ENCODE data around the gene TNFRSF4. TPM values are rescaled to one million over a fixed set of nuclear protein-coding genes. Genes with fewer than 3 reads are reported as not detected.

The TNFRSF4 gene
- total and polyA plus RNA-seq, 10 of the 15 experiments (the other 5 are each of a cell fraction or from before 2014, with no cell fraction given): 0.05 to 7.3 (median 2.5) TPM; not detected in 1

- TF ChIP-seq CBFB (IDR thresholded peaks at IDR 0.05; ENCODE audit: low read depth) (0 out of 2 replicates have a peak, but pooled peaks have one; percentile 26), BACH1 (IDR thresholded peaks at IDR 0.05; ENCODE audit: borderline replicate concordance) (peak; percentile 91), SP1 (IDR thresholded peaks at IDR 0.05; ENCODE audit: low read depth, low read length) (peak; percentile 84), NFYA (IDR thresholded peaks at IDR 0.05; ENCODE audit: borderline replicate concordance, low read depth, low read length) (no peak), TAF1 (IDR thresholded peaks at IDR 0.05; ENCODE audit: borderline replicate concordance, low read depth, low read length) (peak; percentile 88), REST (IDR thresholded peaks at IDR 0.05; ENCODE audit: low read depth, low read length) (no peak), ZNF24 (IDR thresholded peaks at IDR 0.05) (peak; percentile 43; the same call in 1 of the 2 replicates), ESRRA (IDR thresholded peaks at IDR 0.05; ENCODE audit: low read length) (no peak), PAX8 (IDR thresholded peaks at IDR 0.05) (no peak), RAD51 (IDR thresholded peaks at IDR 0.05) (peak; percentile 74; the same call in 1 of the 2 replicates), SMARCA5 (IDR thresholded peaks at IDR 0.05) (peak; percentile 73), ZNF217 (IDR thresholded peaks at IDR 0.05) (peak; percentile 55; the same call in 1 of the 2 replicates), POU2F2 (IDR thresholded peaks at IDR 0.05; ENCODE audit: borderline replicate concordance, low read depth, low read length) (peak; percentile 44; the same call in 1 of the 3 replicates), SMC3 (IDR thresholded peaks at IDR 0.05; ENCODE audit: borderline replicate concordance, low read length) (no peak), CREB1 (IDR thresholded peaks at IDR 0.05; ENCODE audit: low read depth) (peak; percentile 78; the same call in 1 of the 2 replicates)
- TF ChIP-seq, protein P1, sequence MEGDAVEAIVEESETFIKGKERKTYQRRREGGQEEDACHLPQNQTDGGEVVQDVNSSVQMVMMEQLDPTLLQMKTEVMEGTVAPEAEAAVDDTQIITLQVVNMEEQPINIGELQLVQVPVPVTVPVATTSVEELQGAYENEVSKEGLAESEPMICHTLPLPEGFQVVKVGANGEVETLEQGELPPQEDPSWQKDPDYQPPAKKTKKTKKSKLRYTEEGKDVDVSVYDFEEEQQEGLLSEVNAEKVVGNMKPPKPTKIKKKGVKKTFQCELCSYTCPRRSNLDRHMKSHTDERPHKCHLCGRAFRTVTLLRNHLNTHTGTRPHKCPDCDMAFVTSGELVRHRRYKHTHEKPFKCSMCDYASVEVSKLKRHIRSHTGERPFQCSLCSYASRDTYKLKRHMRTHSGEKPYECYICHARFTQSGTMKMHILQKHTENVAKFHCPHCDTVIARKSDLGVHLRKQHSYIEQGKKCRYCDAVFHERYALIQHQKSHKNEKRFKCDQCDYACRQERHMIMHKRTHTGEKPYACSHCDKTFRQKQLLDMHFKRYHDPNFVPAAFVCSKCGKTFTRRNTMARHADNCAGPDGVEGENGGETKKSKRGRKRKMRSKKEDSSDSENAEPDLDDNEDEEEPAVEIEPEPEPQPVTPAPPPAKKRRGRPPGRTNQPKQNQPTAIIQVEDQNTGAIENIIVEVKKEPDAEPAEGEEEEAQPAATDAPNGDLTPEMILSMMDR (IDR thresholded peaks at IDR 0.05 in 2 of 3, conservative IDR thresholded peaks at IDR 0.05 in 1 of 3; ENCODE audit: control insufficient read depth in 2 of 3, extremely low read depth in 1 of 3, insufficient read depth in 1 of 3, low read depth in 3 of 3, low read length in 3 of 3): no peak
- TF ChIP-seq, protein P2, sequence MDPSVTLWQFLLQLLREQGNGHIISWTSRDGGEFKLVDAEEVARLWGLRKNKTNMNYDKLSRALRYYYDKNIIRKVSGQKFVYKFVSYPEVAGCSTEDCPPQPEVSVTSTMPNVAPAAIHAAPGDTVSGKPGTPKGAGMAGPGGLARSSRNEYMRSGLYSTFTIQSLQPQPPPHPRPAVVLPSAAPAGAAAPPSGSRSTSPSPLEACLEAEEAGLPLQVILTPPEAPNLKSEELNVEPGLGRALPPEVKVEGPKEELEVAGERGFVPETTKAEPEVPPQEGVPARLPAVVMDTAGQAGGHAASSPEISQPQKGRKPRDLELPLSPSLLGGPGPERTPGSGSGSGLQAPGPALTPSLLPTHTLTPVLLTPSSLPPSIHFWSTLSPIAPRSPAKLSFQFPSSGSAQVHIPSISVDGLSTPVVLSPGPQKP (IDR thresholded peaks at IDR 0.05; ENCODE audit: low read depth, low read length): 0 out of 2 replicates have a peak, but pooled peaks have one; percentile 54
- TF ChIP-seq, protein P3, sequence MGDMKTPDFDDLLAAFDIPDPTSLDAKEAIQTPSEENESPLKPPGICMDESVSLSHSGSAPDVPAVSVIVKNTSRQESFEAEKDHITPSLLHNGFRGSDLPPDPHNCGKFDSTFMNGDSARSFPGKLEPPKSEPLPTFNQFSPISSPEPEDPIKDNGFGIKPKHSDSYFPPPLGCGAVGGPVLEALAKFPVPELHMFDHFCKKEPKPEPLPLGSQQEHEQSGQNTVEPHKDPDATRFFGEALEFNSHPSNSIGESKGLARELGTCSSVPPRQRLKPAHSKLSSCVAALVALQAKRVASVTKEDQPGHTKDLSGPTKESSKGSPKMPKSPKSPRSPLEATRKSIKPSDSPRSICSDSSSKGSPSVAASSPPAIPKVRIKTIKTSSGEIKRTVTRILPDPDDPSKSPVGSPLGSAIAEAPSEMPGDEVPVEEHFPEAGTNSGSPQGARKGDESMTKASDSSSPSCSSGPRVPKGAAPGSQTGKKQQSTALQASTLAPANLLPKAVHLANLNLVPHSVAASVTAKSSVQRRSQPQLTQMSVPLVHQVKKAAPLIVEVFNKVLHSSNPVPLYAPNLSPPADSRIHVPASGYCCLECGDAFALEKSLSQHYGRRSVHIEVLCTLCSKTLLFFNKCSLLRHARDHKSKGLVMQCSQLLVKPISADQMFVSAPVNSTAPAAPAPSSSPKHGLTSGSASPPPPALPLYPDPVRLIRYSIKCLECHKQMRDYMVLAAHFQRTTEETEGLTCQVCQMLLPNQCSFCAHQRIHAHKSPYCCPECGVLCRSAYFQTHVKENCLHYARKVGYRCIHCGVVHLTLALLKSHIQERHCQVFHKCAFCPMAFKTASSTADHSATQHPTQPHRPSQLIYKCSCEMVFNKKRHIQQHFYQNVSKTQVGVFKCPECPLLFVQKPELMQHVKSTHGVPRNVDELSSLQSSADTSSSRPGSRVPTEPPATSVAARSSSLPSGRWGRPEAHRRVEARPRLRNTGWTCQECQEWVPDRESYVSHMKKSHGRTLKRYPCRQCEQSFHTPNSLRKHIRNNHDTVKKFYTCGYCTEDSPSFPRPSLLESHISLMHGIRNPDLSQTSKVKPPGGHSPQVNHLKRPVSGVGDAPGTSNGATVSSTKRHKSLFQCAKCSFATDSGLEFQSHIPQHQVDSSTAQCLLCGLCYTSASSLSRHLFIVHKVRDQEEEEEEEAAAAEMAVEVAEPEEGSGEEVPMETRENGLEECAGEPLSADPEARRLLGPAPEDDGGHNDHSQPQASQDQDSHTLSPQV (IDR thresholded peaks at IDR 0.05): peak; percentile 52
Observed at GRCh38 chr1:1231400-1232207, 17.7 kb upstream of the TNFRSF4 start, which contains the start of gene SDF4 (continued).
